ENCODE results near the gene TBC1D24. TPM values are rescaled to one million over a fixed set of nuclear protein-coding genes. Genes with fewer than 3 reads are reported as not detected.

TBC1D24 gene
- total and polyA plus RNA-seq, 2 experiments from 2014 or later, result 5.4 to 21.0 TPM

- TF ChIP-seq REST (IDR thresholded peaks at IDR 0.05; ENCODE audit: unreplicated experiment) (no peak), EZH2phosphoT487 (IDR thresholded peaks at IDR 0.05; ENCODE audit: unreplicated experiment) (no peak), CTCF (conservative IDR thresholded peaks at IDR 0.05; ENCODE audit: low read depth in 2 of 2) (no peak), STAT1 (IDR thresholded peaks at IDR 0.05; ENCODE audit: unreplicated experiment) (no peak), POLR2AphosphoS5 (IDR thresholded peaks at IDR 0.05; ENCODE audit: low read depth) (no peak)
These were observed 13.1 kb downstream of the TBC1D24 start (continued) for GRCh38 chr16:2487903-2488531.

- no peaks in the 10 kb centered on the region; the same call in 2 of the 3 replicates for H3K36me3 Mint-ChIP-seq (ENCODE audit: low read depth)
- Histone ChIP-seq H3K4me2 (no peak overlapping the region), H3K4me1 (ENCODE audit: insufficient read depth) (no peaks in the 10 kb centered on the region), H2AFZ (no peak overlapping the region), H3K4me3 (no peak overlapping the region), H3F3A (replicated peaks; ENCODE audit: low read depth) (no peaks in the 10 kb centered on the region), H3K9me2 (ENCODE audit: insufficient read depth) (no peaks in the 10 kb centered on the region), H3K27ac (ENCODE audit: low read depth) (no peak overlapping the region), H3K36me3 (ENCODE audit: insufficient read depth) (no peaks in the 10 kb centered on the region), H3K27me3 (ENCODE audit: insufficient read depth) (no peaks in the 10 kb centered on the region), H4K20me1 (replicated peaks; ENCODE audit: insufficient read depth) (no peaks in the 10 kb centered on the region; the same call in 1 of the 2 replicates), H3K79me2 (replicated peaks; ENCODE audit: insufficient read depth) (0 out of 2 replicates have a peak, but pooled peaks cover 3% of the 10 kb centered on the region)
- no peak overlapping the region for H3K27ac Mint-ChIP-seq
- H3K4me1 Mint-ChIP-seq, result peaks cover 12% of the 10 kb centered on the region
- H3K27me3 Mint-ChIP-seq (ENCODE audit: insufficient read depth, low read depth, poor library complexity), result peaks cover 14% of the 10 kb centered on the region
- H3K4me3 Mint-ChIP-seq, result no peak overlapping the region
- no peak for ATAC-seq
- H3K9me3 Mint-ChIP-seq, result no peaks in the 10 kb centered on the region
- DNase-seq (ENCODE audit: low spot score), result no peak
- TF ChIP-seq ZNF462 (CRISPR knock-in tag; IDR thresholded peaks at IDR 0.05), result no peak
- TF ChIP-seq JUNB (IDR thresholded peaks at IDR 0.05; ENCODE audit: unreplicated experiment), result no peak
- no peak for TF ChIP-seq ZNF114 (CRISPR knock-in tag; IDR thresholded peaks at IDR 0.05)
- no peak for TF ChIP-seq EZH2 (IDR thresholded peaks at IDR 0.05; ENCODE audit: low read depth, unreplicated experiment)
- no peak for TF ChIP-seq ZNF331 (CRISPR knock-in tag; IDR thresholded peaks at IDR 0.05; ENCODE audit: low read depth)
- no peak for TF ChIP-seq CREB1 (CRISPR knock-in tag; IDR thresholded peaks at IDR 0.05; ENCODE audit: low read depth)
- TF ChIP-seq STAT1 (IDR thresholded peaks at IDR 0.05; ENCODE audit: unreplicated experiment), result no peak
- no peak for TF ChIP-seq ETS1 (IDR thresholded peaks at IDR 0.05)
These were observed 14.7 kb downstream of the TBC1D24 start for GRCh38 chr16:2489581-2489980.
